ENCODE data around the gene SRCAP.

The SRCAP gene

GRCh38 chr16:30766933-30767284 is 67.9 kb downstream of the SRCAP start:
- no peak overlapping the region for H2BK5ac ChIP-seq (ENCODE audit: low read length)
- H3K9ac ChIP-seq (ENCODE audit: low read length) = no peak overlapping the region
- H3K36me3 ChIP-seq (ENCODE audit: control insufficient read depth, insufficient read depth, low read length) = peaks cover 28% of the 10 kb centered on the region
- H2BK15ac ChIP-seq (replicated peaks; ENCODE audit: low read depth) = no peak overlapping the region
- H4K5ac ChIP-seq (ENCODE audit: low read length) = no peak overlapping the region
- no peak overlapping the region for H3K27ac ChIP-seq (ENCODE audit: low read depth, low read length)
- H2BK120ac ChIP-seq (ENCODE audit: low read depth, low read length) = no peak overlapping the region
- H3K4me3 ChIP-seq (ENCODE audit: low read length) = no peak overlapping the region
- no peak for DNase-seq
- H3K79me1 ChIP-seq (ENCODE audit: low read length) = peaks cover 16% of the 10 kb centered on the region
- no peak overlapping the region for H3K4me2 ChIP-seq (ENCODE audit: low read length)
- no peak overlapping the region for H3K4ac ChIP-seq (ENCODE audit: low read depth, low read length)
- H3K79me2 ChIP-seq (ENCODE audit: control insufficient read depth, insufficient read depth, low read length) = peaks cover 15% of the 10 kb centered on the region
- no peak overlapping the region for H4K8ac ChIP-seq (ENCODE audit: low read depth, low read length)
- H3K56ac ChIP-seq (ENCODE audit: low read length) = no peak overlapping the region
- H3K27me3 ChIP-seq (ENCODE audit: insufficient read depth, low read length, poor library complexity) = no peaks in the 10 kb centered on the region
- H2AK5ac ChIP-seq (ENCODE audit: low read length) = no peak overlapping the region
- no peak overlapping the region for H3K23ac ChIP-seq (ENCODE audit: low read length)
- no CpG with 5 or more reads among the region's 4 CpGs for WGBS (ENCODE audit: extremely low coverage, insufficient coverage, low lambda C conversion rate)
- no peaks in the 10 kb centered on the region for H3K4me1 ChIP-seq (ENCODE audit: control insufficient read depth, low read depth, low read length)
- no peak overlapping the region for H3K18ac ChIP-seq (ENCODE audit: low read length)

- DNase-seq = no peak
- H3K79me2 ChIP-seq (ENCODE audit: control insufficient read depth, insufficient read depth, low read length) = peaks cover 10% of the 10 kb centered on the region
- no peak overlapping the region for H3K9ac ChIP-seq (ENCODE audit: low read length)
- no peak overlapping the region for H3K27ac ChIP-seq (ENCODE audit: low read depth, low read length)
- no peak overlapping the region for H3K56ac ChIP-seq (ENCODE audit: low read length)
- H2AK5ac ChIP-seq (ENCODE audit: low read length) = no peak overlapping the region
- H3K4ac ChIP-seq (ENCODE audit: low read depth, low read length) = no peak overlapping the region
- WGBS (ENCODE audit: extremely low coverage, insufficient coverage, low lambda C conversion rate) = no CpG with 5 or more reads among the region's 18 CpGs
- H2BK120ac ChIP-seq (ENCODE audit: low read depth, low read length) = no peak overlapping the region
- H2BK15ac ChIP-seq (replicated peaks; ENCODE audit: low read depth) = no peak overlapping the region
- no peak overlapping the region for H3K4me3 ChIP-seq (ENCODE audit: low read length)
- no peak overlapping the region for H4K5ac ChIP-seq (ENCODE audit: low read length)
- H3K36me3 ChIP-seq (ENCODE audit: control insufficient read depth, insufficient read depth, low read length) = peaks cover 33% of the 10 kb centered on the region
- no peak overlapping the region for H2BK5ac ChIP-seq (ENCODE audit: low read length)
- no peaks in the 10 kb centered on the region for H3K27me3 ChIP-seq (ENCODE audit: insufficient read depth, low read length, poor library complexity)
- peaks cover 11% of the 10 kb centered on the region for H3K79me1 ChIP-seq (ENCODE audit: low read length)
- H3K4me1 ChIP-seq (ENCODE audit: control insufficient read depth, low read depth, low read length) = no peaks in the 10 kb centered on the region
- no peak overlapping the region for H3K18ac ChIP-seq (ENCODE audit: low read length)
- no peak overlapping the region for H4K8ac ChIP-seq (ENCODE audit: low read depth, low read length)
- no peak overlapping the region for H3K4me2 ChIP-seq (ENCODE audit: low read length)
- no peak overlapping the region for H3K23ac ChIP-seq (ENCODE audit: low read length)
Observed at GRCh38 chr16:30767767-30768465, 68.9 kb downstream of the SRCAP start.

GRCh38 chr16:30768583-30769181 is 69.7 kb downstream of the SRCAP start:
- no peak overlapping the region for H3K23ac ChIP-seq (ENCODE audit: low read length)
- no peak overlapping the region for H3K9ac ChIP-seq (ENCODE audit: low read length)
- H2BK5ac ChIP-seq (ENCODE audit: low read length) = no peak overlapping the region
- H3K79me2 ChIP-seq (ENCODE audit: control insufficient read depth, insufficient read depth, low read length) = peaks cover 5% of the 10 kb centered on the region
- no peak overlapping the region for H3K18ac ChIP-seq (ENCODE audit: low read length)
- H3K4ac ChIP-seq (ENCODE audit: low read depth, low read length) = no peak overlapping the region
- no peak overlapping the region for H3K4me2 ChIP-seq (ENCODE audit: low read length)
- peaks cover 11% of the 10 kb centered on the region for H3K79me1 ChIP-seq (ENCODE audit: low read length)
- no peak overlapping the region for H4K8ac ChIP-seq (ENCODE audit: low read depth, low read length)
- no peak overlapping the region for H4K5ac ChIP-seq (ENCODE audit: low read length)
- no peaks in the 10 kb centered on the region for H3K27me3 ChIP-seq (ENCODE audit: insufficient read depth, low read length, poor library complexity)
- no peak overlapping the region for H3K27ac ChIP-seq (ENCODE audit: low read depth, low read length)
- no peak overlapping the region for H2BK120ac ChIP-seq (ENCODE audit: low read depth, low read length)
- no peak overlapping the region for H2AK5ac ChIP-seq (ENCODE audit: low read length)
- no peak overlapping the region for H2BK15ac ChIP-seq (replicated peaks; ENCODE audit: low read depth)
- no peak overlapping the region for H3K56ac ChIP-seq (ENCODE audit: low read length)
- no CpG with 5 or more reads among the region's 23 CpGs for WGBS (ENCODE audit: extremely low coverage, insufficient coverage, low lambda C conversion rate)
- H3K4me1 ChIP-seq (ENCODE audit: control insufficient read depth, low read depth, low read length) = no peaks in the 10 kb centered on the region
- peaks cover 35% of the 10 kb centered on the region for H3K36me3 ChIP-seq (ENCODE audit: control insufficient read depth, insufficient read depth, low read length)
- no peak overlapping the region for H3K4me3 ChIP-seq (ENCODE audit: low read length)
- DNase-seq = no peak

- peaks cover 4% of the 10 kb centered on the region for H3K79me1 ChIP-seq (ENCODE audit: low read length)
- H2BK15ac ChIP-seq (replicated peaks; ENCODE audit: low read depth) = no peak overlapping the region
- no peak overlapping the region for H4K8ac ChIP-seq (ENCODE audit: low read depth, low read length)
- no peak overlapping the region for H3K56ac ChIP-seq (ENCODE audit: low read length)
- no peak overlapping the region for H2AK5ac ChIP-seq (ENCODE audit: low read length)
- no peak overlapping the region for H3K9ac ChIP-seq (ENCODE audit: low read length)
- no peak overlapping the region for H3K18ac ChIP-seq (ENCODE audit: low read length)
- no peak overlapping the region for H4K5ac ChIP-seq (ENCODE audit: low read length)
- peaks cover 34% of the 10 kb centered on the region for H3K36me3 ChIP-seq (ENCODE audit: control insufficient read depth, insufficient read depth, low read length)
- no peak overlapping the region for H3K4me2 ChIP-seq (ENCODE audit: low read length)
- DNase-seq = no peak
- H3K27me3 ChIP-seq (ENCODE audit: insufficient read depth, low read length, poor library complexity) = no peaks in the 10 kb centered on the region
- WGBS (ENCODE audit: extremely low coverage, insufficient coverage, low lambda C conversion rate) = no CpG with 5 or more reads among the region's 17 CpGs
- no peak overlapping the region for H3K27ac ChIP-seq (ENCODE audit: low read depth, low read length)
- no peak overlapping the region for H3K23ac ChIP-seq (ENCODE audit: low read length)
- H2BK120ac ChIP-seq (ENCODE audit: low read depth, low read length) = no peak overlapping the region
- no peak overlapping the region for H3K4me3 ChIP-seq (ENCODE audit: low read length)
- H3K4me1 ChIP-seq (ENCODE audit: control insufficient read depth, low read depth, low read length) = no peaks in the 10 kb centered on the region
- no peak overlapping the region for H2BK5ac ChIP-seq (ENCODE audit: low read length)
- no peaks in the 10 kb centered on the region for H3K79me2 ChIP-seq (ENCODE audit: control insufficient read depth, insufficient read depth, low read length)
- no peak overlapping the region for H3K4ac ChIP-seq (ENCODE audit: low read depth, low read length)
Observed at GRCh38 chr16:30769379-30770089, 70.6 kb downstream of the SRCAP start.

GRCh38 chr16:30771726-30772125 is 72.8 kb downstream of the SRCAP start:
- no CpG with 5 or more reads among the region's 14 CpGs for WGBS (ENCODE audit: extremely low coverage, insufficient coverage, low lambda C conversion rate)
- H3K79me2 ChIP-seq (ENCODE audit: control insufficient read depth, insufficient read depth, low read length) = no peaks in the 10 kb centered on the region
- no peak overlapping the region for H3K9ac ChIP-seq (ENCODE audit: low read length)
- no peak overlapping the region for H3K23ac ChIP-seq (ENCODE audit: low read length)
- peaks cover 24% of the 10 kb centered on the region for H3K36me3 ChIP-seq (ENCODE audit: control insufficient read depth, insufficient read depth, low read length)
- no peak overlapping the region for H2BK5ac ChIP-seq (ENCODE audit: low read length)
- H3K79me1 ChIP-seq (ENCODE audit: low read length) = peaks cover 1% of the 10 kb centered on the region
- H3K56ac ChIP-seq (ENCODE audit: low read length) = no peak overlapping the region
- no peak for DNase-seq
- H2AK5ac ChIP-seq (ENCODE audit: low read length) = no peak overlapping the region
- no peak overlapping the region for H3K4me2 ChIP-seq (ENCODE audit: low read length)
- H3K4me3 ChIP-seq (ENCODE audit: low read length) = no peak overlapping the region
- H4K8ac ChIP-seq (ENCODE audit: low read depth, low read length) = no peak overlapping the region
- H2BK120ac ChIP-seq (ENCODE audit: low read depth, low read length) = no peak overlapping the region
- no peaks in the 10 kb centered on the region for H3K4me1 ChIP-seq (ENCODE audit: control insufficient read depth, low read depth, low read length)
- no peak overlapping the region for H2BK15ac ChIP-seq (replicated peaks; ENCODE audit: low read depth)
- H3K27ac ChIP-seq (ENCODE audit: low read depth, low read length) = no peak overlapping the region
- no peak overlapping the region for H4K5ac ChIP-seq (ENCODE audit: low read length)
- no peak overlapping the region for H3K4ac ChIP-seq (ENCODE audit: low read depth, low read length)
- no peaks in the 10 kb centered on the region for H3K27me3 ChIP-seq (ENCODE audit: insufficient read depth, low read length, poor library complexity)
- H3K18ac ChIP-seq (ENCODE audit: low read length) = no peak overlapping the region

Measured in mesendoderm (in vitro differentiated cells).